GM10266 (cell line): ENCODE results near the gene PATJ.

Experiments
- DNase-seq: peaks from one replicate; pipeline ENCODE4 v3.0.0; 2012; ENCODE audit errors: extremely low spot score
- TF ChIP-seq, protein P1 (sequence below): IDR thresholded peaks from 2 replicates; pipeline ENCODE4 v1.5.1; 2012; ENCODE audit warnings: mild to moderate bottlenecking, low read depth; ENCODE audit not compliant: control insufficient read depth, insufficient read depth; ENCODE audit errors: missing control alignments

PATJ gene

GRCh38 chr1:61980561-61980960, 238.3 kb downstream of the PATJ start:
- TF ChIP-seq, protein P1, sequence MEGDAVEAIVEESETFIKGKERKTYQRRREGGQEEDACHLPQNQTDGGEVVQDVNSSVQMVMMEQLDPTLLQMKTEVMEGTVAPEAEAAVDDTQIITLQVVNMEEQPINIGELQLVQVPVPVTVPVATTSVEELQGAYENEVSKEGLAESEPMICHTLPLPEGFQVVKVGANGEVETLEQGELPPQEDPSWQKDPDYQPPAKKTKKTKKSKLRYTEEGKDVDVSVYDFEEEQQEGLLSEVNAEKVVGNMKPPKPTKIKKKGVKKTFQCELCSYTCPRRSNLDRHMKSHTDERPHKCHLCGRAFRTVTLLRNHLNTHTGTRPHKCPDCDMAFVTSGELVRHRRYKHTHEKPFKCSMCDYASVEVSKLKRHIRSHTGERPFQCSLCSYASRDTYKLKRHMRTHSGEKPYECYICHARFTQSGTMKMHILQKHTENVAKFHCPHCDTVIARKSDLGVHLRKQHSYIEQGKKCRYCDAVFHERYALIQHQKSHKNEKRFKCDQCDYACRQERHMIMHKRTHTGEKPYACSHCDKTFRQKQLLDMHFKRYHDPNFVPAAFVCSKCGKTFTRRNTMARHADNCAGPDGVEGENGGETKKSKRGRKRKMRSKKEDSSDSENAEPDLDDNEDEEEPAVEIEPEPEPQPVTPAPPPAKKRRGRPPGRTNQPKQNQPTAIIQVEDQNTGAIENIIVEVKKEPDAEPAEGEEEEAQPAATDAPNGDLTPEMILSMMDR, result no peak
- DNase-seq, result no peak

- DNase-seq, result no peak
- TF ChIP-seq, protein P1, result no peak
Measured at GRCh38 chr1:61981870-61982660, 239.8 kb downstream of the PATJ start.

GRCh38 chr1:61983236-61983635, 241.0 kb downstream of the PATJ start:
- TF ChIP-seq, protein P1, result no peak
- DNase-seq, result no peak

- TF ChIP-seq, protein P1, result no peak
- DNase-seq, result no peak
Measured at GRCh38 chr1:61992257-61992656, 250.0 kb downstream of the PATJ start.

DNA sequence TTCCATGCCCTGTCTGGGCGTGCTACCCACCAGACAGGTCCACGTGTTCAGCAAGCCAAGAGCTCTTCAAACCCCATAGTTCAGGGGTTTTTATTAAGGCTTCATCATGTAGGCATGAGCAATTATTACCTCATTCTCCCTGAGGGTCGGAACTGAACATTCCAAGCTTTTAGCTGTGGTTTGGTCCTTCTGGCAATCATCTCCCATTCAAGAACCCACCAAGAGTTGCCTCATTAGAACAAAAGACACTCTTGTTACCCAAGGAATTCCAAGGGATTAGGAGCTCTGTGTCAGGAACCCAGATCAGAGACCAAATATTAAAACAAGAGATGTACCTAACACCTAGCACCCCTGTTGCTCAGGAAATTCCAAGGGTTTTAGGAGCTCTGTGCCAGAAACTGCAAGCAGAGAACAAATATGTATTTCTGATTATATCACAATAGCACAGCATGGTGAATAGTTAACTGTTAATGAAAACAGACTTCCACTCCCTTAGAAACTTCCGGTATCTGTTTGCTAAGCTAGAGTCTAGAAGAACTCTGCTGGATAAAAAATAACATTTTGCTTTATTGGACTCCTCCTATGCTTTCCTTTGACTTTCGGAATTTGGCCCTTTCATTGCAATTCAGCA, 251.2 kb downstream of the PATJ start:
- TF ChIP-seq, protein P1, result no peak
- DNase-seq, result no peak

GRCh38 chr1:61995641-61996040, 253.4 kb downstream of the PATJ start:
- TF ChIP-seq, protein P1, result no peak
- no peak for DNase-seq

- DNase-seq, result no peak
- TF ChIP-seq, protein P1, result no peak
Measured at GRCh38 chr1:61997123-61997522, 254.8 kb downstream of the PATJ start.
